Anterior cingulate cortex (tissue), 58 donors: ENCODE measurements around the gene MYRF.

ENCODE experiments used
- DNase-seq, 58 donors: peaks; one replicate each; lab custom pipeline; 2025; lab: John Stamatoyannopoulos, UW

MYRF gene

GRCh38 chr11:61812736-61813411, 60.4 kb downstream of the MYRF start:
- DNase-seq: no peak

DNA sequence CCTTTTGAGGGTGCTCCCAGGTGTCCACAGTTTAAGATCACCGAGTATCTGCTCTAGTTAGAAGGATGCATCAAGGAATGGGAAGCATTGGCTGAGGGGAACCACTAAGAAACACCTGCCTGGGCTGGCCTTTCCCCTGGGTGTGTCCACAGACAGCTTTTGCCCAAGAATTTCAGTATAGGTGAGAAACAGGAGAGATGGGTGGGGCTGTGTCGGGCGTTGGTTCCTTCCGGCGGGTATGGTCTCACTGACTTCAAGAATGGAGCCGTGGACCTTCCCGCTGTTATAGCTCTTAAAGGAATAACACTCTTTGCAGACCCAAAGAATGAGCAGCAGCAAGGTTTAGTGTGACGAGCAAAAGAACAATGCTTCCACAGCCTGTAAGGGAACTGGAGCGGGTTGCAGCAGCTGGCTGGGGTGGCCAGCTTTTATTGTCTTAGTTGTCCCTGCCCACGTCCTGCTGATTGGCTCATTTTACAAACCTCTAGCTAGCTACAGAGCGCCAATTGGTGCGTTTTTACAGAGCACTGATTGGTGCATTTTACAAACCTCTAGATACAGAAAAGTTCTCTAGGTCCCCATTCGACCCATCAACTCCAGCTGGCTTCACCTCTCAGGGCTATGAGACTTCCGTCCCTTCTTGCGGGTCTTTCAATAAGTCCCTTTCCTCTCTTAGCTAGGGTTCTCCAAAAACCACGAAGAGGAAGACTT, 62.0 kb downstream of the MYRF start:
- DNase-seq: peak in 45 of 58 donors; percentile 19 to 82 (median 56)

GRCh38 chr11:61814958-61815789, 62.7 kb downstream of the MYRF start:
- peak; percentile 58 to 99 (median 96) for DNase-seq

GRCh38 chr11:61815790-61816735, 63.6 kb downstream of the MYRF start:
- DNase-seq: peak in 50 of 58 donors; percentile 39 to 82 (median 70)

- peak; percentile 53 to 97 (median 90) for DNase-seq
Observed at GRCh38 chr11:61816736-61817455, 64.5 kb downstream of the MYRF start, which contains the start of gene FADS1. TSS of gene FADS1 (minus strand) at chr11:61817003. CDS start at chr11:61816929, 74 bp downstream.

GRCh38 chr11:61817471-61818202, 65.2 kb downstream of the MYRF start:
- DNase-seq: no peak

GRCh38 chr11:61820174-61820573, 67.7 kb downstream of the MYRF start:
- DNase-seq: no peak

- peak in 15 of 58 donors; percentile 48 to 79 (median 67) for DNase-seq
Observed at GRCh38 chr11:61826930-61827570, 74.6 kb downstream of the MYRF start.

- DNase-seq: peak; percentile 55 to 98 (median 94)
Observed at GRCh38 chr11:61827571-61828378, 75.3 kb downstream of the MYRF start, which contains the start of gene FADS2. TSS of gene FADS2 (plus strand) at chr11:61828300. CDS start at chr11:61828391, 91 bp downstream.

- no peak for DNase-seq
Observed at GRCh38 chr11:61828379-61828628, 75.9 kb downstream of the MYRF start.

- peak in 37 of 58 donors; percentile 20 to 67 (median 41) for DNase-seq
Observed at GRCh38 chr11:61828629-61829407, 76.4 kb downstream of the MYRF start.

GRCh38 chr11:61829806-61830205, 77.4 kb downstream of the MYRF start:
- no peak for DNase-seq

DNA sequence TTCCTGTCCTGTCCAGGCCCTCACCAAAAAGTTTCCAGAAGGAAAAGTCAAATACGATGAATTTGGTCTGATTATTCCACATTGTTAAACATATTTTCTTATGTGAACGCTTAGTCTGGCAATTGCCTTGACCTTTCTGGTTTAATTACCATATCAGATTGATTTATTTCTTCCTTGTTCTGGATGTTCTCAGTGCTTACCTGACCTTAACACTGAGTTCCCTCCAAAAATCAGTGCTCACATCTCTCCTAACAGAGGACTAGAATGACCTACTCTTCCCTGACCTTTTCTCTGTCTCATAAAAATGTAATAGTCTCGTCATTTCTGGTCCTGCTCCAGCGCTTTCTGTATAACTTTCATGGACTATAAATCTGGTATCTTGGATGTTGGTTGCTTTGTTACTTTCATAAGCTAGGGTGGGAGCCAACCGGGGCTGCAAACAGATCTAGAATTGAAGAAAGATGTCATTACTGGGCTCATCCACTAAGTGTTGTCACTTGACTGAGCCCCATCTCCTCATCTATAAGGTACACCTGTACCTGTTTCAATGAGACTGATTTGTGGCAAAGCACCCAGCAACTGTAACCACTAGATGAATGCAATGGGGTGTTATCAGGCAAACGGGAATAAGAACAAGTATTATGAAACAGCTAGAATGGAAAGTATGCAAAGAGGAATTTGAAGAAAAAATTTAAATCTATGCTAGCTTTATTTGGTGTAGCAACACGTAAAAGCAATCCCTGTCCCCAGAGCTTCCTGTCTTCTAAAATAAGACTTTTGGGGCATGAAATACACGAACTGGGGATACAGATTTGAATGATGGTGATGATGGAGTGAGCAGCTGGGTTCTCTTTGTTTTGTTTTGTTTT, 78.0 kb downstream of the MYRF start:
- DNase-seq: no peak

GRCh38 chr11:61832207-61832606, 79.8 kb downstream of the MYRF start:
- no peak for DNase-seq

GRCh38 chr11:61832754-61833153, 80.3 kb downstream of the MYRF start:
- DNase-seq: no peak
